ENCODE results near the gene CNGB1. TPM values are rescaled to one million over a fixed set of nuclear protein-coding genes. Genes with fewer than 3 reads are reported as not detected.

CNGB1 gene
- total RNA-seq, 3 donors from 2014 or later (not counting 1 experiment from before 2014, with no cell fraction given) = not detected

- DNase-seq (no peak), ATAC-seq (no peak)
- Mint-ChIP-seq H3K27me3 (ENCODE audit: low read depth in 2 of 2) (peaks cover 0 to 5% of the 10 kb centered on the region in 2 donors), H3K27ac (no peak overlapping the region), H3K9me3 (no peaks in the 10 kb centered on the region), H3K4me3 (no peak overlapping the region), H3K36me3 (no peaks in the 10 kb centered on the region), H3K4me1 (no peaks in the 10 kb centered on the region)
- intact Hi-C loops (cut with micrococcal nuclease) = no loop called here
- Histone ChIP-seq H3K4me3 (ENCODE audit: low read length) (no peak overlapping the region), H3K36me3 (ENCODE audit: control insufficient read depth, insufficient read depth, low read length) (no peaks in the 10 kb centered on the region), H3K27ac (ENCODE audit: low read length) (no peak overlapping the region), H3K4me1 (ENCODE audit: control insufficient read depth, insufficient read depth, low read length) (no peaks in the 10 kb centered on the region), H3K9me3 (ENCODE audit: control insufficient read depth, insufficient read depth, low read length) (no peaks in the 10 kb centered on the region), H3K27me3 (ENCODE audit: control insufficient read depth, insufficient read depth, low read length) (no peaks in the 10 kb centered on the region)
- 0% methylated on average over 1 of the region's 6 CpGs for WGBS (ENCODE audit: insufficient coverage)
- TF ChIP-seq CTCF (IDR thresholded peaks at IDR 0.05) = no peak
These were observed 103.8 kb downstream of the CNGB1 start for GRCh38 chr16:57867000-57867561.

GRCh38 chr16:57866529-57866918 is 104.4 kb downstream of the CNGB1 start:
- Histone ChIP-seq H3K4me1 (ENCODE audit: control insufficient read depth, insufficient read depth, low read length) (no peaks in the 10 kb centered on the region), H3K36me3 (ENCODE audit: control insufficient read depth, insufficient read depth, low read length) (no peaks in the 10 kb centered on the region), H3K27ac (ENCODE audit: low read length) (no peak overlapping the region), H3K9me3 (ENCODE audit: control insufficient read depth, insufficient read depth, low read length) (no peaks in the 10 kb centered on the region), H3K27me3 (ENCODE audit: control insufficient read depth, insufficient read depth, low read length) (no peaks in the 10 kb centered on the region), H3K4me3 (ENCODE audit: low read length) (no peak overlapping the region)
- TF ChIP-seq CTCF (IDR thresholded peaks at IDR 0.05) = no peak
- no peak for DNase-seq
- H3K4me1 Mint-ChIP-seq = no peaks in the 10 kb centered on the region
- no peak overlapping the region for H3K4me3 Mint-ChIP-seq
- no peaks in the 10 kb centered on the region for H3K36me3 Mint-ChIP-seq
- no peak for ATAC-seq
- intact Hi-C loops (cut with micrococcal nuclease) = no loop called here
- WGBS (ENCODE audit: insufficient coverage) = 86% methylated on average over 1 of the region's 4 CpGs
- H3K9me3 Mint-ChIP-seq = no peaks in the 10 kb centered on the region
- H3K27me3 Mint-ChIP-seq (ENCODE audit: low read depth in 2 of 2) = peaks cover 0 to 4% of the 10 kb centered on the region in 2 donors
- no peak overlapping the region for H3K27ac Mint-ChIP-seq

GRCh38 chr16:57865746-57866528 is 105.0 kb downstream of the CNGB1 start:
- H3K4me1 ChIP-seq (ENCODE audit: control insufficient read depth, insufficient read depth, low read length) = no peaks in the 10 kb centered on the region
- no peak for DNase-seq
- TF ChIP-seq CTCF (IDR thresholded peaks at IDR 0.05) = no peak
- Mint-ChIP-seq H3K9me3 (no peaks in the 10 kb centered on the region), H3K27ac (no peak overlapping the region), H3K4me3 (no peak overlapping the region), H3K4me1 (no peaks in the 10 kb centered on the region), H3K36me3 (no peaks in the 10 kb centered on the region), H3K27me3 (ENCODE audit: low read depth in 2 of 2) (peaks cover 0 to 4% of the 10 kb centered on the region in 2 donors)
- H3K27me3 ChIP-seq (ENCODE audit: control insufficient read depth, insufficient read depth, low read length) = no peaks in the 10 kb centered on the region
- H3K27ac ChIP-seq (ENCODE audit: low read length) = no peak overlapping the region
- no peaks in the 10 kb centered on the region for H3K9me3 ChIP-seq (ENCODE audit: control insufficient read depth, insufficient read depth, low read length)
- no peak overlapping the region for H3K4me3 ChIP-seq (ENCODE audit: low read length)
- 64% methylated on average over 6 of the region's 9 CpGs for WGBS (ENCODE audit: insufficient coverage)
- H3K36me3 ChIP-seq (ENCODE audit: control insufficient read depth, insufficient read depth, low read length) = no peaks in the 10 kb centered on the region
- intact Hi-C loops (cut with micrococcal nuclease) = no loop called here
- no peak for ATAC-seq

All from natural killer cell (primary cell).